Activated CD8-positive, alpha-beta T cell treated with anti-CD3 and anti-CD28 coated beads for 36 hours (primary cell): Measurements from ENCODE around the gene SMIM45.
A peak's percentile ranks its signal among the peaks of the same experiment; 100 is the strongest.

ENCODE experiments used
- ATAC-seq: fragments of 200-7000 bp; cut with Tn5 transposase; one replicate; pipeline ENCODE4 v1.10.0; 2021; ENCODE audit warnings: mild to moderate bottlenecking, moderate library complexity
- CTCF ChIA-PET: fragments of 350-600 bp; sonication (Branson Sonifier 250); formaldehyde crosslinking; loops from one replicate; lab custom pipeline; 2021; ENCODE audit warnings: antibody characterized with exemption; lab: Charles Lee
- POLR2A ChIA-PET: fragments of 350-600 bp; sonication (Branson Sonifier 250); formaldehyde crosslinking; loops from one replicate; lab custom pipeline; 2021; ENCODE audit warnings: antibody characterized with exemption; lab: Charles Lee
- DNase-seq: peaks from one replicate; pipeline ENCODE4 v3.0.0-alpha.2; 2020
- H3K27ac Mint-ChIP-seq: one replicate; pipeline ENCODE4 v1.8.0; 2021; ENCODE audit warnings: mild to moderate bottlenecking, mixed read lengths
- H3K27me3 Mint-ChIP-seq: one replicate; pipeline ENCODE4 v1.8.0; 2021; ENCODE audit warnings: mixed read lengths
- H3K36me3 Mint-ChIP-seq: one replicate; pipeline ENCODE4 v1.8.0; 2021; ENCODE audit warnings: low read depth, mixed read lengths
- H3K4me1 Mint-ChIP-seq: one replicate; pipeline ENCODE4 v1.8.0; 2021; ENCODE audit warnings: low read depth, mixed read lengths
- H3K4me3 Mint-ChIP-seq: one replicate; pipeline ENCODE4 v1.8.0; 2021; ENCODE audit warnings: mild to moderate bottlenecking, moderate library complexity, mixed read lengths
- H3K9me3 Mint-ChIP-seq: one replicate; pipeline ENCODE4 v1.8.0; 2021; ENCODE audit warnings: mixed read lengths
- CTCF ChIP-seq: fragments of 200-600 bp; IDR thresholded peaks from one replicate; pipeline ENCODE4 v1.8.0; 2022; ENCODE audit warnings: antibody characterized with exemption, mild to moderate bottlenecking
- intact Hi-C: fragments of 100-400 bp; cut with micrococcal nuclease; formaldehyde crosslinking; loops from one replicate; pipeline ENCODE4 v1.10.0; 2022

The SMIM45 gene

GRCh38 chr22:41923595-41924276 is 28.2 kb upstream of the SMIM45 start:
- Mint-ChIP-seq H3K4me1 (peaks cover 27% of the 10 kb centered on the region), H3K4me3 (no peak overlapping the region), H3K27ac (no peak overlapping the region), H3K27me3 (peaks cover 2% of the 10 kb centered on the region), H3K9me3 (no peaks in the 10 kb centered on the region), H3K36me3 (no peaks in the 10 kb centered on the region)
- no peak for ATAC-seq
- ChIA-PET POLR2A (interaction anchor here (0.6 to 11.9 kb wide), 6 partner anchors 9 to 691 kb away, joined by 3 to 134 read pairs (median 4); partner anchors contain the start of genes POLDIP3 and SHISA8), CTCF (interaction anchor here (1.4 to 5.6 kb wide), 3 partner anchors 15 to 227 kb away, joined by 7 to 62 read pairs (median 21); no protein-coding TSS in a partner anchor)
- intact Hi-C loops, result no loop called here
- TF ChIP-seq CTCF, result no peak
- no peak for DNase-seq

GRCh38 chr22:41925783-41926460 is 26.0 kb upstream of the SMIM45 start:
- Mint-ChIP-seq H3K4me1 (peaks cover 27% of the 10 kb centered on the region), H3K27me3 (peaks cover 2% of the 10 kb centered on the region), H3K36me3 (no peaks in the 10 kb centered on the region), H3K9me3 (no peaks in the 10 kb centered on the region), H3K4me3 (peak overlapping the region; percentile 64), H3K27ac (no peak overlapping the region)
- peak; percentile 83 for TF ChIP-seq CTCF
- ATAC-seq (peak; percentile 89), DNase-seq (peak; percentile 86)
- POLR2A ChIA-PET, result interaction anchor here (0.8 to 11.9 kb wide), 18 partner anchors 10 to 165 kb away, joined by 3 to 134 read pairs (median 4); partner anchors contain the start of genes CENPM, NDUFA6 and SHISA8
- CTCF ChIA-PET, result interaction anchor here (0.9 to 5.6 kb wide), 28 partner anchors 8 to 519 kb away, joined by 3 to 62 read pairs (median 4); partner anchors contain the start of genes CCDC134, CENPM and SREBF2
- intact Hi-C loops, result no loop called here

- H3K4me1 Mint-ChIP-seq, result peaks cover 27% of the 10 kb centered on the region
- H3K27me3 Mint-ChIP-seq, result peaks cover 2% of the 10 kb centered on the region
- TF ChIP-seq CTCF, result no peak
- ChIA-PET CTCF (interaction anchor here (2.5 to 5.6 kb wide), 3 partner anchors 11 to 231 kb away, joined by 9 to 62 read pairs (median 21); no protein-coding TSS in a partner anchor), POLR2A (interaction anchor here (0.6 to 11.9 kb wide), 8 partner anchors 10 to 413 kb away, joined by 3 to 134 read pairs (median 4); partner anchors contain the start of gene CENPM)
- no peak for ATAC-seq
- H3K36me3 Mint-ChIP-seq, result no peaks in the 10 kb centered on the region
- H3K27ac Mint-ChIP-seq, result no peak overlapping the region
- intact Hi-C loops, result no loop called here
- H3K9me3 Mint-ChIP-seq, result no peaks in the 10 kb centered on the region
- no peak for DNase-seq
- H3K4me3 Mint-ChIP-seq, result no peak overlapping the region
Measured at GRCh38 chr22:41927813-41928212, 24.1 kb upstream of the SMIM45 start.

- ChIA-PET POLR2A (interaction anchor here (0.7 to 11.9 kb wide), 7 partner anchors 9 to 231 kb away, joined by 3 to 134 read pairs (median 3); partner anchors contain the start of gene CENPM), CTCF (interaction anchor here (5.6 kb wide), 1 partner anchor 10 kb away, joined by 62 read pairs; no protein-coding TSS in a partner anchor)
- Mint-ChIP-seq H3K36me3 (no peaks in the 10 kb centered on the region), H3K27me3 (peaks cover 2% of the 10 kb centered on the region), H3K4me1 (peaks cover 27% of the 10 kb centered on the region), H3K4me3 (no peak overlapping the region), H3K9me3 (no peaks in the 10 kb centered on the region), H3K27ac (no peak overlapping the region)
- no peak for TF ChIP-seq CTCF
- ATAC-seq (no peak), DNase-seq (no peak)
- intact Hi-C loops, result no loop called here
Measured at GRCh38 chr22:41928593-41929417, 23.1 kb upstream of the SMIM45 start.
